GM19351 (cell line): ENCODE measurements around the gene CEMP1.
"Not testable (repeated sequence)": the region's sequence is repeated elsewhere in the genome, so short reads cannot be mapped to it uniquely, and the experiment has no call there.

Experiments
- ATAC-seq: cut with Tn5 transposase; IDR thresholded peaks from one replicate; pipeline ENCODE4 v1.9.1; 2021; ENCODE audit warnings: mild to moderate bottlenecking, moderate library complexity; ENCODE audit not compliant: unreplicated experiment

Gene CEMP1

GRCh38 chr16:2531371-2531695, at the start of gene CEMP1:
TSS of gene CEMP1 (minus strand) at chr16:2531408. CDS start at chr16:2531073, 335 bp downstream.
- ATAC-seq: no peak

- not testable (repeated sequence) for ATAC-seq
Observed at GRCh38 chr16:2580818-2581217, 49.6 kb upstream of the CEMP1 start.

- ATAC-seq: not testable (repeated sequence)
Observed at GRCh38 chr16:2580143-2580542, 48.9 kb upstream of the CEMP1 start.

GRCh38 chr16:2578905-2579304, 47.7 kb upstream of the CEMP1 start:
- ATAC-seq: not testable (repeated sequence)

GRCh38 chr16:2577044-2577443, 45.8 kb upstream of the CEMP1 start:
- not testable (repeated sequence) for ATAC-seq

- not testable (repeated sequence) for ATAC-seq
Observed at GRCh38 chr16:2575839-2576238, 44.6 kb upstream of the CEMP1 start.

- ATAC-seq: not testable (repeated sequence)
Observed at GRCh38 chr16:2572704-2573103, 41.5 kb upstream of the CEMP1 start.

GRCh38 chr16:2568573-2568972, 37.4 kb upstream of the CEMP1 start:
- not testable (repeated sequence) for ATAC-seq

- not testable (repeated sequence) for ATAC-seq
Observed at GRCh38 chr16:2567506-2567905, 36.3 kb upstream of the CEMP1 start.

GRCh38 chr16:2560798-2561133, 29.6 kb upstream of the CEMP1 start:
- ATAC-seq: peak; percentile 67

GRCh38 chr16:2560131-2560797, 29.1 kb upstream of the CEMP1 start:
- ATAC-seq: peak; percentile 13

GRCh38 chr16:2557150-2557549, 25.9 kb upstream of the CEMP1 start:
- not testable (repeated sequence) for ATAC-seq

GRCh38 chr16:2554709-2555425, 23.7 kb upstream of the CEMP1 start:
- ATAC-seq: not testable (repeated sequence)

GRCh38 chr16:2551420-2551889, 20.2 kb upstream of the CEMP1 start:
- not testable (repeated sequence) for ATAC-seq

- ATAC-seq: not testable (repeated sequence)
Observed at GRCh38 chr16:2550283-2550878, 19.2 kb upstream of the CEMP1 start.

- ATAC-seq: not testable (repeated sequence)
Observed at GRCh38 chr16:2543771-2544170, 12.6 kb upstream of the CEMP1 start.

- not testable (repeated sequence) for ATAC-seq
Observed at GRCh38 chr16:2541409-2541808, 10.2 kb upstream of the CEMP1 start.

- ATAC-seq: not testable (repeated sequence)
Observed at GRCh38 chr16:2540912-2541311, 9.7 kb upstream of the CEMP1 start.

GRCh38 chr16:2539845-2540458, 8.7 kb upstream of the CEMP1 start:
- not testable (repeated sequence) for ATAC-seq

- ATAC-seq: not testable (repeated sequence)
Observed at GRCh38 chr16:2539192-2539844, 8.1 kb upstream of the CEMP1 start.
